HUES48 (cell line): Measurements from ENCODE around the gene ITSN1.
"Not testable (repeated sequence)": the region's sequence is repeated elsewhere in the genome, so short reads cannot be mapped to it uniquely, and the experiment has no call there.

Experiments used
- H3K27ac ChIP-seq: one replicate; pipeline ENCODE4 v1.7.0; 2013; ENCODE audit warnings: low read depth, low read length, inconsistent platforms
- H3K27me3 ChIP-seq: 2 replicates; pipeline ENCODE4 v1.6.1; 2013; ENCODE audit warnings: mild to moderate bottlenecking, low read length; ENCODE audit not compliant: control insufficient read depth, insufficient read depth
- H3K36me3 ChIP-seq: 2 replicates; pipeline ENCODE4 v1.6.1; 2013; ENCODE audit warnings: low read length; ENCODE audit not compliant: control insufficient read depth, insufficient read depth
- H3K4me1 ChIP-seq: 2 replicates; pipeline ENCODE4 v1.6.1; 2013; ENCODE audit warnings: mild to moderate bottlenecking, low read length; ENCODE audit not compliant: control insufficient read depth, insufficient read depth
- H3K4me3 ChIP-seq: 2 replicates; pipeline ENCODE4 v1.5.1; 2013; ENCODE audit warnings: mild to moderate bottlenecking, low read depth, low read length
- H3K9ac ChIP-seq: 2 replicates; pipeline ENCODE4 v1.6.1; 2013; ENCODE audit warnings: mild to moderate bottlenecking, low read depth, low read length, moderate library complexity
- H3K9me3 ChIP-seq: 2 replicates; pipeline ENCODE4 v1.6.1; 2013; ENCODE audit warnings: low read length; ENCODE audit not compliant: control insufficient read depth, insufficient read depth

The ITSN1 gene

GRCh38 chr21:33865176-33865575, 222.9 kb downstream of the ITSN1 start:
- Histone ChIP-seq H3K27me3 (no peaks in the 10 kb centered on the region), H3K27ac (no peak overlapping the region), H3K36me3 (no peaks in the 10 kb centered on the region), H3K4me1 (no peaks in the 10 kb centered on the region), H3K9me3 (no peaks in the 10 kb centered on the region), H3K9ac (no peak overlapping the region), H3K4me3 (no peak overlapping the region)

GRCh38 chr21:33865996-33866575, 223.8 kb downstream of the ITSN1 start:
- no peak overlapping the region for H3K27ac ChIP-seq
- H3K27me3 ChIP-seq: no peaks in the 10 kb centered on the region
- H3K36me3 ChIP-seq: no peaks in the 10 kb centered on the region
- H3K9ac ChIP-seq: no peak overlapping the region
- H3K9me3 ChIP-seq: no peaks in the 10 kb centered on the region
- no peak overlapping the region for H3K4me3 ChIP-seq
- no peaks in the 10 kb centered on the region for H3K4me1 ChIP-seq

GRCh38 chr21:33866826-33867225, 224.5 kb downstream of the ITSN1 start:
- no peaks in the 10 kb centered on the region for H3K4me1 ChIP-seq
- no peaks in the 10 kb centered on the region for H3K36me3 ChIP-seq
- H3K4me3 ChIP-seq: no peak overlapping the region

GRCh38 chr21:33867868-33868267, 225.6 kb downstream of the ITSN1 start:
- H3K4me1 ChIP-seq, H3K4me3 ChIP-seq, H3K9ac ChIP-seq, H3K9me3 ChIP-seq, H3K27me3 ChIP-seq, H3K27ac ChIP-seq, H3K36me3 ChIP-seq: not testable (repeated sequence)

More at GRCh38 chr21:33866826-33867225, 224.5 kb downstream of the ITSN1 start:
- no peak overlapping the region for H3K9ac ChIP-seq
- H3K27me3 ChIP-seq: no peaks in the 10 kb centered on the region
- H3K9me3 ChIP-seq: no peaks in the 10 kb centered on the region
- no peak overlapping the region for H3K27ac ChIP-seq

GRCh38 chr21:33869873-33870272, 227.6 kb downstream of the ITSN1 start:
- no peak overlapping the region for H3K27ac ChIP-seq
- no peaks in the 10 kb centered on the region for H3K4me1 ChIP-seq
- no peak overlapping the region for H3K4me3 ChIP-seq

GRCh38 chr21:33870768-33871167, 228.5 kb downstream of the ITSN1 start:
- Histone ChIP-seq H3K9me3 (no peaks in the 10 kb centered on the region), H3K4me1 (no peaks in the 10 kb centered on the region), H3K4me3 (no peak overlapping the region), H3K27me3 (no peaks in the 10 kb centered on the region), H3K9ac (no peak overlapping the region), H3K27ac (no peak overlapping the region), H3K36me3 (no peaks in the 10 kb centered on the region)

More at GRCh38 chr21:33869873-33870272, 227.6 kb downstream of the ITSN1 start:
- H3K27me3 ChIP-seq: no peaks in the 10 kb centered on the region
- no peaks in the 10 kb centered on the region for H3K9me3 ChIP-seq
- H3K36me3 ChIP-seq: no peaks in the 10 kb centered on the region
- H3K9ac ChIP-seq: no peak overlapping the region

GRCh38 chr21:33871171-33871570, 228.9 kb downstream of the ITSN1 start:
- no peaks in the 10 kb centered on the region for H3K4me1 ChIP-seq
- no peak overlapping the region for H3K4me3 ChIP-seq
- no peaks in the 10 kb centered on the region for H3K9me3 ChIP-seq
- H3K27me3 ChIP-seq: no peaks in the 10 kb centered on the region
- no peak overlapping the region for H3K9ac ChIP-seq
- H3K36me3 ChIP-seq: no peaks in the 10 kb centered on the region
- no peak overlapping the region for H3K27ac ChIP-seq

GRCh38 chr21:33872881-33873515, 230.7 kb downstream of the ITSN1 start:
- Histone ChIP-seq H3K4me1 (no peaks in the 10 kb centered on the region), H3K36me3 (no peaks in the 10 kb centered on the region), H3K9me3 (no peaks in the 10 kb centered on the region), H3K27me3 (no peaks in the 10 kb centered on the region), H3K4me3 (no peak overlapping the region), H3K27ac (no peak overlapping the region), H3K9ac (no peak overlapping the region)

- H3K4me1 ChIP-seq: no peaks in the 10 kb centered on the region
- H3K9ac ChIP-seq: no peak overlapping the region
- H3K4me3 ChIP-seq: no peak overlapping the region
- no peaks in the 10 kb centered on the region for H3K9me3 ChIP-seq
- H3K36me3 ChIP-seq: no peaks in the 10 kb centered on the region
- no peaks in the 10 kb centered on the region for H3K27me3 ChIP-seq
- H3K27ac ChIP-seq: no peak overlapping the region
Observed at GRCh38 chr21:33874161-33874560, 231.9 kb downstream of the ITSN1 start.

- Histone ChIP-seq H3K9me3 (no peaks in the 10 kb centered on the region), H3K36me3 (no peaks in the 10 kb centered on the region), H3K9ac (no peak overlapping the region), H3K4me1 (no peaks in the 10 kb centered on the region), H3K27ac (no peak overlapping the region), H3K4me3 (no peak overlapping the region), H3K27me3 (no peaks in the 10 kb centered on the region)
Observed at GRCh38 chr21:33875026-33875695, 232.9 kb downstream of the ITSN1 start.

- Histone ChIP-seq H3K27me3 (no peaks in the 10 kb centered on the region), H3K9me3 (no peaks in the 10 kb centered on the region), H3K36me3 (no peaks in the 10 kb centered on the region), H3K27ac (no peak overlapping the region), H3K9ac (no peak overlapping the region), H3K4me1 (no peaks in the 10 kb centered on the region), H3K4me3 (no peak overlapping the region)
Observed at GRCh38 chr21:33878824-33879223, 236.5 kb downstream of the ITSN1 start.
